GM06990 (cell line): Measurements from ENCODE around the gene KIFC3.

ENCODE experiments used
- DNase-seq: peaks from one replicate; pipeline ENCODE4 v3.0.0-alpha.2; 2011; ENCODE audit not compliant: insufficient read length; ENCODE audit errors: extremely low read depth
- H3K27me3 ChIP-seq: replicated peaks from 2 replicates; pipeline ENCODE4 v1.6.0; 2011; ENCODE audit warnings: low read length; ENCODE audit not compliant: control insufficient read depth, insufficient read depth
- H3K36me3 ChIP-seq: 2 replicates; pipeline ENCODE4 v1.5.1; 2011; ENCODE audit warnings: low read length; ENCODE audit not compliant: control insufficient read depth, insufficient read depth
- H3K4me3 ChIP-seq: replicated peaks from 2 replicates; pipeline ENCODE4 v1.5.1; 2011; ENCODE audit warnings: low read depth, mild to moderate bottlenecking, control low read depth, low read length
- TF ChIP-seq, protein P1 (sequence below): IDR thresholded peaks from 2 replicates; pipeline ENCODE4 v1.5.1; 2011; ENCODE audit warnings: low read length, control low read depth, mild to moderate bottlenecking, inconsistent platforms; ENCODE audit not compliant: insufficient read depth, poor library complexity, severe bottlenecking

KIFC3 gene

DNA sequence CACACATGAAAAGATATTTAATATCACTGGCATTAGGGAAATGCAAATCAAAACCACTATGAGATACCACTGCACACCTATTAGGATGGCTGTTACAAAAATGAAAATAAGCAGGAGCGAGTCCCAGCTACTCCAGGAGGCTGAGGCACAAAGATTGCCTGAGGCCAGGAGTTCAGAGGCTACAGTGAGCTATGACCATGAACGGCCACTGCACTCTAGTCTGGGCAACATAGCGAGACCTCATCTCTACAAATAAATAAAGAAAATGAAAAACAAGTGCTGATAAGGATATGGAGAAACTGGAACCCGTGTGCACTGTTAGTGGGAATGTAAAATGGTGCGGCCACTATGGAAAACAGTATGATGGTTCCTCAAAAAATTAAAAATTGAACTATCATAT is 23.6 kb downstream of the KIFC3 start:
- Histone ChIP-seq H3K27me3 (no peaks in the 10 kb centered on the region; the same call in 1 of the 2 replicates), H3K4me3 (no peak overlapping the region), H3K36me3 (no peaks in the 10 kb centered on the region)
- TF ChIP-seq, protein P1, sequence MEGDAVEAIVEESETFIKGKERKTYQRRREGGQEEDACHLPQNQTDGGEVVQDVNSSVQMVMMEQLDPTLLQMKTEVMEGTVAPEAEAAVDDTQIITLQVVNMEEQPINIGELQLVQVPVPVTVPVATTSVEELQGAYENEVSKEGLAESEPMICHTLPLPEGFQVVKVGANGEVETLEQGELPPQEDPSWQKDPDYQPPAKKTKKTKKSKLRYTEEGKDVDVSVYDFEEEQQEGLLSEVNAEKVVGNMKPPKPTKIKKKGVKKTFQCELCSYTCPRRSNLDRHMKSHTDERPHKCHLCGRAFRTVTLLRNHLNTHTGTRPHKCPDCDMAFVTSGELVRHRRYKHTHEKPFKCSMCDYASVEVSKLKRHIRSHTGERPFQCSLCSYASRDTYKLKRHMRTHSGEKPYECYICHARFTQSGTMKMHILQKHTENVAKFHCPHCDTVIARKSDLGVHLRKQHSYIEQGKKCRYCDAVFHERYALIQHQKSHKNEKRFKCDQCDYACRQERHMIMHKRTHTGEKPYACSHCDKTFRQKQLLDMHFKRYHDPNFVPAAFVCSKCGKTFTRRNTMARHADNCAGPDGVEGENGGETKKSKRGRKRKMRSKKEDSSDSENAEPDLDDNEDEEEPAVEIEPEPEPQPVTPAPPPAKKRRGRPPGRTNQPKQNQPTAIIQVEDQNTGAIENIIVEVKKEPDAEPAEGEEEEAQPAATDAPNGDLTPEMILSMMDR: no peak
- DNase-seq: no peak

DNA sequence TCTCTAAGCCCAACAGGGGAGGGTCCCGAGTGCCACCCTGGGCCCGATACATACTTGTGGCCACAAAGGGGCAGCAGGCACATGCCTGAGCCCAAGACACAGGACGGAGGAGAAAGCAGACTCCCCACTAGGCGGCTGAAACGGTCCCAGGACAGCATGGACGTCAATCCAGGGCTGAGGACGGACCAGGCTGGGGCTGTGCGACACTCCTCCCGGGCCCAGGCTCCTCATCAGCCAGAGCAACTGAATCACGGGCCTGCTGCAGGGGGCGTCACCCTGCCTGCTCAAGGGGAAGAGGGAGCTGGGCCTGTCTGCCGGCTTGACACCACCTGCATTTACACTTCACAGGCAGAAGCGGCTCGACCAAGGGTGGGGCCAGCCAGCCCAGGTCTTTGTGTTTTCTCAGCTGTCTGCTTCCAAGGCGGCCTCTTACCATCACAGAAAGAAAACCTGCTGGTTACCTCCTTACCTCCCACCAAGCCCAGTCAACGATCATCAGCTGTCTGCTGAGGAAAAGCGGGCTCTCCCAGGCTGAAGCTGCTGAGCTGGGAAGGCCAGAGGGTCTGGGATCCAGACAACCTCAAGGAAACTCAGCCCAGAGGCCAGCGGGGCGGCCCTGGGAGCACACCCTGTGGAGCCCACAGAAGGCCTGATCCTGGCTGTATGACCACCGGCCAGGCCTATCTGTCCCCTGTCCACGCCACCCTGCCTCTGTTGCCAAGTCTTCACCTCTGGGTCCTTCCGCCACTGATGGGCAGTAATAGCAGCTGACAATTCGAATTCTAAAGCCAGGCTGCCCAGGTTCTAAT is 26.4 kb downstream of the KIFC3 start:
- Histone ChIP-seq H3K36me3 (no peaks in the 10 kb centered on the region), H3K4me3 (no peak overlapping the region), H3K27me3 (no peaks in the 10 kb centered on the region; the same call in 1 of the 2 replicates)
- TF ChIP-seq, protein P1: peak; percentile 32
- DNase-seq: no peak

GRCh38 chr16:57774705-57775285 is 27.5 kb downstream of the KIFC3 start:
- DNase-seq: no peak
- TF ChIP-seq, protein P1: no peak
- Histone ChIP-seq H3K27me3 (no peaks in the 10 kb centered on the region; the same call in 1 of the 2 replicates), H3K4me3 (no peak overlapping the region), H3K36me3 (no peaks in the 10 kb centered on the region)

- Histone ChIP-seq H3K36me3 (no peaks in the 10 kb centered on the region), H3K4me3 (no peak overlapping the region), H3K27me3 (no peaks in the 10 kb centered on the region; the same call in 1 of the 2 replicates)
- DNase-seq: no peak
- TF ChIP-seq, protein P1: no peak
Measured at GRCh38 chr16:57773655-57774295, 28.5 kb downstream of the KIFC3 start.

DNA sequence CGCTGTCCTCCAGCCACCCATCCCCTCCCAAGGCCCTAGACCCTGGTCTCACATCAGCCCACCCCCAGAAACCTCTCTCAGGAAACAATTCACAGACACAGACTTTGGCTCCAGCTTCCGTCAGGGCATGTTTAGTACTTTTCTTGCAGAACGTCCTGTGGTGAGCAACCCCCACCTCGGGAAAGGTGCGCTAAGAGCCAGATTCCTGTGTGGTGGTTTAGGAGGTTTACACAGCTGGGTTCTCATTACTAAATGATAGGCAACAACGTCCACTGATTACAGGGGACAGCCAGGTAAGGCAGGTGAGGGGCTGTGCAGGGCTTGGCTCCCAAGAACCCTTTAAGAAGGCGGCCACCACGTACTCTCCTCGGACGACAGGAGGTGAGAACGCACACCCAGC is 29.3 kb downstream of the KIFC3 start:
- DNase-seq: no peak
- TF ChIP-seq, protein P1: no peak
- Histone ChIP-seq H3K36me3 (no peaks in the 10 kb centered on the region), H3K27me3 (no peaks in the 10 kb centered on the region; the same call in 1 of the 2 replicates), H3K4me3 (no peak overlapping the region)
